GM18868 (cell line): Measurements from ENCODE around the gene COL25A1.
"Not testable (repeated sequence)": the region's sequence is repeated elsewhere in the genome, so short reads cannot be mapped to it uniquely, and the experiment has no call there.

ENCODE experiments used
- ATAC-seq: cut with Tn5 transposase; IDR thresholded peaks from one replicate; pipeline ENCODE4 v1.9.1; 2021; ENCODE audit warnings: mild to moderate bottlenecking, moderate library complexity; ENCODE audit not compliant: unreplicated experiment

The COL25A1 gene

GRCh38 chr4:108972613-108973283 lies 329.7 kb downstream of the COL25A1 start:
- ATAC-seq: peak; percentile 60

- ATAC-seq: no peak
Observed at GRCh38 chr4:108971473-108971872, 331.0 kb downstream of the COL25A1 start.

GRCh38 chr4:108965472-108966076 lies 336.9 kb downstream of the COL25A1 start:
- no peak for ATAC-seq

DNA sequence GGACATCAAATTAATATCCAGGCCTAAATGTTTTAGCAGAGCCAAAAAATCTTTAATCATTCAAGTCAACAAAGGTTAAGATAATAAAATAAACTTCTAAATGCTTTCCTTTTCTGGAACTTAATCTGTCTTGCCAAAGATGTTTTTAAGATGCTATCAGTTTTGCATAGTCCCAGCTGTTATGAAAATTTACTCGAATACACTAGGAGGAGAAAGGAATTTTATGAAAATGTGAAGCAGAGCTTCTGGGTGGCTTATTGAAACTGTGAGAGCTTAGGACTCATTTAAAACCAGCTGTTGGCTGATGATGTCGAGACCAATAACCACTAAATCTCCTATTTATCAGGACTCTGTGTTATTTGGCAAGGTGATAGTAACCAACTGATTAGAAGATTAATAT lies 337.4 kb downstream of the COL25A1 start:
- no peak for ATAC-seq

GRCh38 chr4:108963910-108964309 lies 338.5 kb downstream of the COL25A1 start:
- no peak for ATAC-seq

GRCh38 chr4:108959491-108959890 lies 343.0 kb downstream of the COL25A1 start:
- no peak for ATAC-seq

DNA sequence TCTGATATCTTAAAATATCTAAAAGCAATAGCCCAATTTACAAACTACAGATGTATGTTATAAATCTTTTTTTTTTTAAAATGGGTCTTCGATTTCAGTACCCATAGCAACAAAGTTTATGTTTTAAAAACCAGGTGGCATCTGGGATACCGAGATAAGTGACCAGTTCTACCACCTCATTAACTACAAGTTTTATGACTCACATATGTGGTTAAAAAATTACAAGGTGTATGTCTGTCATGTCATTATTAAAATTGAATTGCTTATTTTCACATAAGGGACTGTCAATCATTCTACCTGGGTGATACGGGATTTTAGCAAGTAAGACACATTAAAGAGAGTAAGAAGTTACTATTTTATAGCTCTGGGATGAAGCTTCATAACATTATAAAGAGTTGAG lies 347.6 kb downstream of the COL25A1 start:
- no peak for ATAC-seq

GRCh38 chr4:108953941-108954340 lies 348.5 kb downstream of the COL25A1 start:
- no peak for ATAC-seq

- ATAC-seq: no peak
Observed at GRCh38 chr4:108950158-108950915, 352.1 kb downstream of the COL25A1 start.

DNA sequence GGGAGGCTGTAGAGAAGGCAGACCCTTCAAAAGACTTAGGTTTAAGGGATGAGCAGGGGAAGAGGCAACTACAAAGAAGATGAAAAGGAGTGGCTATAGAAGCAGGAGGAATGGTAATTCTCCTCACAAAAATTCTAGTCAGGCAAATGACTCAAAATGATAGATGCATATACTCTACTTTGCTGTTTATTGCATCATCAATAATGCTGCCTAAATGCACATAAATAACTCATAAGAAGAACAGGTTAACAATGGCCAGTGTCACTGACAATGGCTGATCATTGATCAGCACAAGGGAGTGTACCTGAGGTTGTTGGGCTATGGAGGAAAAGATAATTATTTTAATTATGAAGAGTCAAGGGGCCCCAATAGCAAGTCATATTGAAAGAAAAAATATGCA lies 354.9 kb downstream of the COL25A1 start:
- ATAC-seq: no peak

- no peak for ATAC-seq
Observed at GRCh38 chr4:108946237-108946636, 356.2 kb downstream of the COL25A1 start.

- ATAC-seq: no peak
Observed at GRCh38 chr4:108943976-108944591, 358.4 kb downstream of the COL25A1 start.

- no peak for ATAC-seq
Observed at GRCh38 chr4:108943371-108943770, 359.1 kb downstream of the COL25A1 start.

DNA sequence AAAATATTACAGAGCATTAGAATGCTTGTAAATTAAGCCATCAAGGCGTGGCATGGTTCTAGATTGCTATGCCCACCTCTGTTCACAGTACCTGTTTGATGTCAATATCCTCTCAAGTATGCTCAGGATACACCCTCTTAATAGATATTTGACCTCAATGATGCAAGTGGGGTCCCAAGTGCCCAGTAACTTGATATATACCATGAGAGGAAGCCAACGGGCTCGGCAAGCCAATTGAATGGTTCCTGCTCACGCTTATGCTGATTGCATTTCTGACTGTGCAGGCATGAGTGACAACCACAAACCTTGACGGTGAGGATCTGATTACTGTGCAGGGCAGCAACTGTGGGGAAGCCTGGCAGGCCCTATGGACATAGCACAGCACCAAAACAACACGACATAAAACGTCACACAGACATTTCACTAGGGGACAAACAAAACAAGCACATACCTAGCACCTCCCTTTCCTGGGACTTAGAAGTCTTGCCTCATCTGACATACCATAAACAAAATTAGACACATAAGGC lies 360.5 kb downstream of the COL25A1 start:
- no peak for ATAC-seq

DNA sequence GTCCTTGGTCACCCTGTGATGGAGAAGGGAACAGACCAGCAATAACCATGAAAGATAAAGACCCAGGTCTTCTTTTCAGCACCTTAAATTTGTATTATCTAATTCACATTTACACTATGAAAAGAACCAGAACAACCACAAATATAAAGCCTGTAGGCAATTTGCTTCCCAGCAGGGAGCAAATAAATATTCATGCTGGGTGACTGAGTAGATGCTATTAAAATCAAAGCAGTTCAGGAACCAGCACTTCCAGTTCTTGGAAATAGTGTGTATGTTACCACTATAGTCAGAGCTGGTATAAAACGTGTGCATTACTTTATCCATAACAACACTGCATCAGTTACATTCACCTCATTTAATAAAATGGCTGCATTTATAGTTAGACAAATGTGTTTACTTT lies 361.8 kb downstream of the COL25A1 start:
- no peak for ATAC-seq

DNA sequence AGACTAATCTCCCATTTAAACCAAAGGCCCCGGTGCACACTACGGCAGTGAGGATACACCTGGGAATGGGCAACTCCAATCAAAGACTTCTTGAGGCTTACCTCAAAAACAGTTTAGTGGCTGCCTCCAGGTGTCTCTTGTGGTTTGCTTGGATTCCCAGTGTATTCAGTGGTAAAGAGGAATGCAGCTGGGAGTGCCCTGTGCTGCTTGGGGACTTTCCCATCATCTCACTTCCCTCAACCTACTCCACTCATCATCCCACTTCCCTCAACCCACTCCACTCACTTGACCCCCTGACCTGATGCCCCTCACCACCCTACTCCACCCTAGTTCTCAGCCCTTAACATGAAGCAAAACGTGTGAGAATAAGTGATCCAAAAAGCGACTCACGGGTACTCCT lies 362.3 kb downstream of the COL25A1 start:
- ATAC-seq: no peak

GRCh38 chr4:108937066-108937465 lies 365.4 kb downstream of the COL25A1 start:
- no peak for ATAC-seq

DNA sequence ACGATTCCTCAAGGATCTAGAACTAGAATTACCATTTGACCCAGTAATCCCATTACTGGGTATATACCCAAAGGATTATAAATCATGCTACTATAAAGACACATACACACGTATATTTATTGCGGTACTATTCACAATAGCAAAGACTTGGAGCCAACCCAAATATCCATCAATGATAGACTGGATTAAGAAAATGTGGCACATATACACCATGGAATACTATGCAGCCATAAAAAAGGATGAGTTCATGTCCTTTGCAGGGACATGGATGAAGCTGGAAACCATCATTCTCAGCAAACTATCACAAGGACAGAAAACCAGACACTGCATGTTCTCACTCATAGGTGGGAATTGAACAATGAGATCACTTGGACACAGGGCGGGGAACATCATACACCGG lies 368.5 kb downstream of the COL25A1 start:
- ATAC-seq: not testable (repeated sequence)

GRCh38 chr4:108933046-108933445 lies 369.4 kb downstream of the COL25A1 start:
- no peak for ATAC-seq

DNA sequence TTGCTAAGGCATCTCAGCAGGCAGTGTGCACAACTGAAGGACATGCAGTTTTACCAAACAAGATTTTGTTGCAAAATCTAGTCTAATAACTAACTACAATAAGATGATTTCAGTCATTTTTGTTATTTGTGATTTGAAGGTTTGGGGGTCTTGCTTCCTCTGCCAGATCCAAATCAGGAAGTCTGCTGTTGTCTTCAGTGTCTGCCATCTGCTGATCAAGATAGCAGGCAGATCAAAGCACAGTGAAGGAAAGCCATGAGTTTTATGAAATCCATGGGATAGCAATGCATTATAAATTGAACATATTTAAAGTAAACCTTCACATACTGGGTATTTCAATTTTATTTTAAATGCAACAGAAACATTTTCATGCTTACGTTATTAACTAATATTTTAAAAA lies 370.5 kb downstream of the COL25A1 start:
- no peak for ATAC-seq

- no peak for ATAC-seq
Observed at GRCh38 chr4:108930186-108930585, 372.3 kb downstream of the COL25A1 start.
